ENCODE data around the gene ATG14.

The ATG14 gene

GRCh38 chr14:55418411-55418810 lies 6.8 kb upstream of the ATG14 start:
- H3K27ac ChIP-seq (ENCODE audit: insufficient read depth, low read length, poor library complexity, severe bottlenecking): no peak overlapping the region
- no peaks in the 10 kb centered on the region for H3K4me1 ChIP-seq (ENCODE audit: control insufficient read depth, insufficient read depth, low read length, poor library complexity, severe bottlenecking)
- no peaks in the 10 kb centered on the region for H3K9me3 ChIP-seq (ENCODE audit: control insufficient read depth, low read length)
- H3K4me3 ChIP-seq (ENCODE audit: insufficient read depth, low read depth, low read length, poor library complexity, severe bottlenecking): no peak overlapping the region
- no peaks in the 10 kb centered on the region for H3K27me3 ChIP-seq (replicated peaks; ENCODE audit: control insufficient read depth, insufficient read depth, low read length, poor library complexity, severe bottlenecking)
- no peaks in the 10 kb centered on the region for H3K36me3 ChIP-seq (ENCODE audit: control insufficient read depth, insufficient read depth, low read length)
- no peak for DNase-seq

DNA sequence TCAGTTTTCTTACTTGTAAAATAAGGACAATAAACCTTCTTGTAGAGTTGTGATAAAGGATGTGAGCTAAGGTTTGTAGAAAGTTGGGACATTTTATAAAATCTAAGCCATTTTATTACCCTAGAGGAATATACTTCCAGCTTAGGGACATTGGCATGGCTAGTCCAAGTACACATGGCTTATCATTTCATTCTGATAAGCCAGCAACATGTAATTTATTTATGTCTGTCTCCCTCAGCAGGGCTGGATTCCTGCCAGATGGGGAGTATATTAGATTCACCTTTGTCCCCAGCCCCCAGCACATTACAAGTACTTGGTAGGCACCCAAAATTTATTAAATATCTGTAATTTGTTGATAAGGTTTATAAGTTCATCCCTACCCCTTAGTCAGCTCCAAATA lies 6.3 kb upstream of the ATG14 start:
- no peak for DNase-seq
- Histone ChIP-seq H3K9me3 (ENCODE audit: control insufficient read depth, low read length) (no peaks in the 10 kb centered on the region), H3K4me1 (ENCODE audit: control insufficient read depth, insufficient read depth, low read length, poor library complexity, severe bottlenecking) (no peaks in the 10 kb centered on the region), H3K4me3 (ENCODE audit: insufficient read depth, low read depth, low read length, poor library complexity, severe bottlenecking) (no peak overlapping the region), H3K36me3 (ENCODE audit: control insufficient read depth, insufficient read depth, low read length) (no peaks in the 10 kb centered on the region), H3K27ac (ENCODE audit: insufficient read depth, low read length, poor library complexity, severe bottlenecking) (no peak overlapping the region), H3K27me3 (replicated peaks; ENCODE audit: control insufficient read depth, insufficient read depth, low read length, poor library complexity, severe bottlenecking) (no peaks in the 10 kb centered on the region)

DNA sequence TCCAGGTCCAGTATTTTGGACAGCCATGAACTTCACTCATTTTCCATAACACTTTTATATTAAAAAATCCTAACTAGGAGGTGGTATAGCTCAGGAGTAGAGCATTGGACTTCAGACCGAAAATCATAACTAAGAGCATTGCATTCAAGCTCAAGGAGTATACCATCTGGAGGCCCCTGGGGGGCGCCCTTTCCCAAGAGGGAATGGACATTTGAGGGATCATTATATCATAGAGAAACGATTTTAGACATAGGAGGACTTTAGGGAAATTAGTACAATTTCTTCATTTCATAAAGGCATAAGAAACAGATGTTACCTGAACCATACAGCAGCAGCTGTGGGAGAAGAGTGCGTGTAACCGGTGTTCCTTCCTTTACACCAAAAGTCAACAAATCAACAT lies 5.2 kb upstream of the ATG14 start:
- no peak for DNase-seq
- H3K36me3 ChIP-seq (ENCODE audit: control insufficient read depth, insufficient read depth, low read length): no peaks in the 10 kb centered on the region
- H3K27me3 ChIP-seq (replicated peaks; ENCODE audit: control insufficient read depth, insufficient read depth, low read length, poor library complexity, severe bottlenecking): no peaks in the 10 kb centered on the region
- H3K9me3 ChIP-seq (ENCODE audit: control insufficient read depth, low read length): no peaks in the 10 kb centered on the region
- H3K27ac ChIP-seq (ENCODE audit: insufficient read depth, low read length, poor library complexity, severe bottlenecking): no peak overlapping the region
- H3K4me3 ChIP-seq (ENCODE audit: insufficient read depth, low read depth, low read length, poor library complexity, severe bottlenecking): no peak overlapping the region
- no peaks in the 10 kb centered on the region for H3K4me1 ChIP-seq (ENCODE audit: control insufficient read depth, insufficient read depth, low read length, poor library complexity, severe bottlenecking)

DNA sequence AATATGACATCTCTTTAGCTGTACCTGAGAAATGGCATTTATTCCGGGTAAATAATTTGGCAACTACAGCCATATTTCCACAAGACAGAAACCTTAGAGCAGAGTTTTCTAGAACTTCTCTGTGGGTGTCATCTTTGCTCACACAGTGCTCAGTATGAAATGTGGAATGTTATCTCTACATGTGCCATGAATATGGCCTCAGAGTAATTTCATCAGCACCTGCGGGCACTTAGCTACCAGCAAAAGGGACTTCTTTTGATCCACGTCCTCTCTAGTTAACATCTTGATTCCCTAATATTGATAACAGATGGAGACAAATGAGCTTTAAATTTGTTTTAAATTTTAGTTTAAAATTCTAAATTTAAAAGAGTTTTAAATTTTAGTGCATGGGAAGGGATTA lies 2.9 kb upstream of the ATG14 start:
- peaks cover 7% of the 10 kb centered on the region for H3K4me1 ChIP-seq (ENCODE audit: control insufficient read depth, insufficient read depth, low read length, poor library complexity, severe bottlenecking)
- DNase-seq: no peak
- no peak overlapping the region for H3K27ac ChIP-seq (ENCODE audit: insufficient read depth, low read length, poor library complexity, severe bottlenecking)
- no peak overlapping the region for H3K4me3 ChIP-seq (ENCODE audit: insufficient read depth, low read depth, low read length, poor library complexity, severe bottlenecking)
- no peaks in the 10 kb centered on the region for H3K9me3 ChIP-seq (ENCODE audit: control insufficient read depth, low read length)
- H3K27me3 ChIP-seq (replicated peaks; ENCODE audit: control insufficient read depth, insufficient read depth, low read length, poor library complexity, severe bottlenecking): no peaks in the 10 kb centered on the region
- H3K36me3 ChIP-seq (ENCODE audit: control insufficient read depth, insufficient read depth, low read length): no peaks in the 10 kb centered on the region

DNA sequence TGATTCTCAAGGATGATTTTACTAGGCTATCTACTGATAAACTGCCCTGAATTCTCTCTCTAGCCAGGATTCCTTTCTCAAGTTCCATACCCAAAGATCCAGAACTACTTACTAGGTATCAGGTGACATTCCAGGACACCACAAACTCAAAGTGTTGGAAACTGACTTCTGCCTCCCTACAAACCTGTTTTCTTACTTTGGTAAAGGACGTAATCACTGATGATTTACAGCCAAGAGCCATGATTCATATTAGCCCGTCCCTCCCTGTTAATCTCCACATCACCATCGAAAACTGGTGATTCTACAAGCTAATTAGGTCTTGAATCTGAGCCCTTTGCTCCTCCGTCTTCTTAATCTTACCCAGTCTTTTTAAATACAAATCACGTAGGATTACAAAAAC lies 1.0 kb upstream of the ATG14 start:
- no peak for DNase-seq
- Histone ChIP-seq H3K27ac (ENCODE audit: insufficient read depth, low read length, poor library complexity, severe bottlenecking) (no peak overlapping the region), H3K4me3 (ENCODE audit: insufficient read depth, low read depth, low read length, poor library complexity, severe bottlenecking) (no peak overlapping the region), H3K9me3 (ENCODE audit: control insufficient read depth, low read length) (no peaks in the 10 kb centered on the region), H3K4me1 (ENCODE audit: control insufficient read depth, insufficient read depth, low read length, poor library complexity, severe bottlenecking) (peaks cover 7% of the 10 kb centered on the region), H3K36me3 (ENCODE audit: control insufficient read depth, insufficient read depth, low read length) (no peaks in the 10 kb centered on the region), H3K27me3 (replicated peaks; ENCODE audit: control insufficient read depth, insufficient read depth, low read length, poor library complexity, severe bottlenecking) (no peaks in the 10 kb centered on the region)

GRCh38 chr14:55410876-55411275 lies 754 bp downstream of the ATG14 start:
- Histone ChIP-seq H3K9me3 (ENCODE audit: control insufficient read depth, low read length) (no peaks in the 10 kb centered on the region), H3K27ac (ENCODE audit: insufficient read depth, low read length, poor library complexity, severe bottlenecking) (peak overlapping the region; percentile 78), H3K4me1 (ENCODE audit: control insufficient read depth, insufficient read depth, low read length, poor library complexity, severe bottlenecking) (peaks cover 7% of the 10 kb centered on the region), H3K27me3 (replicated peaks; ENCODE audit: control insufficient read depth, insufficient read depth, low read length, poor library complexity, severe bottlenecking) (no peaks in the 10 kb centered on the region), H3K36me3 (ENCODE audit: control insufficient read depth, insufficient read depth, low read length) (no peaks in the 10 kb centered on the region), H3K4me3 (ENCODE audit: insufficient read depth, low read depth, low read length, poor library complexity, severe bottlenecking) (peak overlapping the region; percentile 98)
- DNase-seq: no peak

- H3K27ac ChIP-seq (ENCODE audit: insufficient read depth, low read length, poor library complexity, severe bottlenecking): no peak overlapping the region
- no peaks in the 10 kb centered on the region for H3K27me3 ChIP-seq (replicated peaks; ENCODE audit: control insufficient read depth, insufficient read depth, low read length, poor library complexity, severe bottlenecking)
- DNase-seq: no peak
- no peaks in the 10 kb centered on the region for H3K9me3 ChIP-seq (ENCODE audit: control insufficient read depth, low read length)
- H3K4me3 ChIP-seq (ENCODE audit: insufficient read depth, low read depth, low read length, poor library complexity, severe bottlenecking): no peak overlapping the region
- H3K4me1 ChIP-seq (ENCODE audit: control insufficient read depth, insufficient read depth, low read length, poor library complexity, severe bottlenecking): no peaks in the 10 kb centered on the region
- no peaks in the 10 kb centered on the region for H3K36me3 ChIP-seq (ENCODE audit: control insufficient read depth, insufficient read depth, low read length)
Measured at GRCh38 chr14:55404173-55404854, 7.3 kb downstream of the ATG14 start.

DNA sequence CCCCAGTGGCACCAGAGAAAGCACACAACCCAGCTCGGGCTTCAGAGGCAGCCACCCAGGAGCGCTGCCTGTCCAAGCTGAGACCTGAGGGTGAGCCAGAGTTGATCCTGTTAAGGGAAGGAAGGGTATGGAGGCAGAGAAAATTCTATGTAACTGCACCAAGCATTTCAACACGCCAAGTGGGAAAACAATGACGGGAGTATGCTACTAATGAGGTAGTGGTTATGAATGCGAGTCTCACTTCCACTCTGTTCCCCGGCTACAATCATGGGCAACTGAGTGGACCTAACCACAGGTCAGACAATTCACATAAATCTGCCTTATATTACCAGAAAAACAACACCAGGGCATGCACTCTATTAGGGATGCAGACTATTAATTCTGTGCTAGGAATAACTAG lies 9.9 kb downstream of the ATG14 start:
- H3K27me3 ChIP-seq (replicated peaks; ENCODE audit: control insufficient read depth, insufficient read depth, low read length, poor library complexity, severe bottlenecking): no peaks in the 10 kb centered on the region
- H3K9me3 ChIP-seq (ENCODE audit: control insufficient read depth, low read length): no peaks in the 10 kb centered on the region
- peaks cover 8% of the 10 kb centered on the region for H3K36me3 ChIP-seq (ENCODE audit: control insufficient read depth, insufficient read depth, low read length)
- H3K4me3 ChIP-seq (ENCODE audit: insufficient read depth, low read depth, low read length, poor library complexity, severe bottlenecking): no peak overlapping the region
- H3K4me1 ChIP-seq (ENCODE audit: control insufficient read depth, insufficient read depth, low read length, poor library complexity, severe bottlenecking): no peaks in the 10 kb centered on the region
- no peak overlapping the region for H3K27ac ChIP-seq (ENCODE audit: insufficient read depth, low read length, poor library complexity, severe bottlenecking)
- DNase-seq: no peak

DNA sequence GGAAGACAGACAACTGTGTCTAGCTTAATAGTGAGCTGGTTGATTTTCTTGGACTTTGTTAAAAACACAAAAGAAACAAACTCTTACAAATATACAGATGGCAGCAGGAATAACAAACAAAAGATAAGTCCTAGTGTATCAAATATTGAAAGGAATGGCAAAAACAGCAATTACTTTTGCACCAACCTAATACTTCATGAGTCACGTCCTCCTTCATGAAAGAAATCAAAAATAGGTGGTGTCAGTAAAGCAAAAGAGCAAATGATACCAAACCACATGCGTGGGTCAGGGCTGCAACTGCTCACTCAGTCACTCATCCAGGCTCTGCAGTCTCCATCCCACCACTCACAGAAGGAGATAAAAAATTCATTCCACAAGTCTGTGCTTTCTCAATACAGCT lies 11.8 kb downstream of the ATG14 start:
- Histone ChIP-seq H3K27me3 (replicated peaks; ENCODE audit: control insufficient read depth, insufficient read depth, low read length, poor library complexity, severe bottlenecking) (no peaks in the 10 kb centered on the region), H3K36me3 (ENCODE audit: control insufficient read depth, insufficient read depth, low read length) (peaks cover 21% of the 10 kb centered on the region), H3K9me3 (ENCODE audit: control insufficient read depth, low read length) (no peaks in the 10 kb centered on the region), H3K27ac (ENCODE audit: insufficient read depth, low read length, poor library complexity, severe bottlenecking) (no peak overlapping the region), H3K4me1 (ENCODE audit: control insufficient read depth, insufficient read depth, low read length, poor library complexity, severe bottlenecking) (no peaks in the 10 kb centered on the region), H3K4me3 (ENCODE audit: insufficient read depth, low read depth, low read length, poor library complexity, severe bottlenecking) (no peak overlapping the region)
- DNase-seq: no peak

DNA sequence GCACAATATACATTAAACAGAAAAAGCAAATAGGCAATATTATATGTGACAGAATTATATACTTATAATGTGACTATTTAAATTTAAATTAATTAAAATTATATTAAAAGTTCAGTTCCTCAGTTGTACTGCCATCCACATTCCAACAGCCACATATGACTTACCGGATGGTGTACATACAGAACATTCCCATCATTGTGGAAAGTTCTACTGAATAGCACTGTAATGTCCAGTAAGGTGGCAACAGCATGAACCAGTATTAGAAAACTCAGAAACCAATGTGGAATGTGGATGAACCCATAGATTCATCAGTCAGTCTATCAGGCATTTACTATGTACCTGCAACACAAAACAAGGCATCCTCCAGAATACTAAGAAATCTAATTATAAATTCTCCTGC lies 12.4 kb downstream of the ATG14 start:
- no peak for DNase-seq
- H3K27ac ChIP-seq (ENCODE audit: insufficient read depth, low read length, poor library complexity, severe bottlenecking): no peak overlapping the region
- H3K4me1 ChIP-seq (ENCODE audit: control insufficient read depth, insufficient read depth, low read length, poor library complexity, severe bottlenecking): no peaks in the 10 kb centered on the region
- no peaks in the 10 kb centered on the region for H3K9me3 ChIP-seq (ENCODE audit: control insufficient read depth, low read length)
- peaks cover 27% of the 10 kb centered on the region for H3K36me3 ChIP-seq (ENCODE audit: control insufficient read depth, insufficient read depth, low read length)
- H3K27me3 ChIP-seq (replicated peaks; ENCODE audit: control insufficient read depth, insufficient read depth, low read length, poor library complexity, severe bottlenecking): no peaks in the 10 kb centered on the region
- no peak overlapping the region for H3K4me3 ChIP-seq (ENCODE audit: insufficient read depth, low read depth, low read length, poor library complexity, severe bottlenecking)

Data from effector memory CD4-positive, alpha-beta T cell (primary cell).